GM21576 (cell line): ENCODE measurements around the gene CCDC85C.

Source experiments
- ATAC-seq: cut with Tn5 transposase; IDR thresholded peaks from one replicate; pipeline ENCODE4 v1.9.1; 2021; ENCODE audit warnings: mild to moderate bottlenecking, moderate library complexity; ENCODE audit not compliant: unreplicated experiment

Gene CCDC85C

DNA sequence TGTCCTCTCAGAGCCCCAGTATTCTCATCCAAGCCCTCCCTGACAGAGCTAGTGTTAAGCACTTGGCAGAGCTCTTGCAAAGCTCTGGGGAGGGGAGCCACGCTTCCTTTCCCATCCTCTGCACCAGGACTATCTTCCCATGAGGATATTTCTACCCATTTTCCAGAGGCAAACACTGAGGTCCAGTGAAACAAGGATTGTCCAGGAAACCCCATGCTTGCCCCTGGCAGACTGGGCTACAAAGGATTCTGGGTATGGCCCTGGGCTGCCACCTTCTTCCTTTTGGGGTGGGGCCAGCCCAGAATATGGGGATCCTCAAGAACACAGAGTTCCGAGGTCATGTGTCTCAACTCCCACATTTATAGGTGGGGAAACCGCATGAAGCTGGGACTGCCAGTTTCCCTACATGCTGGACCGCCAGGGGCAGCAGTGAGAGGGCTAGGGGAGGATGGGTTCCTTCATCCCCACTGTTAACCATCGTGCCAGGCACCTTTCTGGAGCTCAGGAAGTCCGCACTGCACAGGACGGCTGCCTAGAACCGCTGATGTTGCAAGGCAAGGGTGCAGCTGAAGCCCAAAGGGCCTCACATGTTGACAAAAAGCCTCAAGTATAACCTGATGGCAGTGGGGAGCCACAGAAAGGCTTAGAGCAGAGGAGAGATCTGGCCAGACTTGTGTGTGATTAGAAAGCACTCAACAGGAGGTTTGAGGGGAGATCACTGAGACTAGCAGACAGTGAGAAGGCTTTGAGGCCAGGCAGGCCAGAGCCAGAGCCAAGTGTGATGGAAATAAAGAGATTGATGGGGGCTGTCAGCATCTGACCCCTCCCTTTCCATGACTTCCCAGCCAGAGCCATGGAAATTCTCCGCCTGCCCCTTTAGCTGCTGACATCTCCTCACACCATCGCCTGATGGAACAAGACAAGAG, 5.5 kb upstream of the CCDC85C start:
- ATAC-seq, result no peak

- no peak for ATAC-seq
Observed at GRCh38 chr14:99608591-99608990, 4.6 kb upstream of the CCDC85C start.

DNA sequence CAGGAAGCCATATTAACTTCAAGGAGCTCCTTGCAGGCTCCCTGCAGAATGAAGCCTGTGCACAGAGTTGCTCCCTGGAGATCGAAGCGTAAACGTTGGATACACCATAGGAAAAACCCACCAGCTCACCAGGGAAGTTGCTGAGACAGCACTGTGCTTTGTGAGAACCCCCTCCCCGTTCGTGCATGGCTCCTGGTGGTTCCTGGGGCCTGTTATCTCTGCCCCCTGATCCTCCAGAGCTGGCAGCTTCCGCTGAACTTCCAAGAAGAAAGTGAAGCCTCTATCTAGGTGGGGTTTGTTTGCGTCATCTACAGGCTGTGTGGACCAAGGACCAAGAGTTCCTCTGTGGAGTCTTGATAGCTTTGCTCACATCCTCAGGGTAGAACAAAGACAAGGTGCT, 2.4 kb upstream of the CCDC85C start:
- ATAC-seq, result no peak

DNA sequence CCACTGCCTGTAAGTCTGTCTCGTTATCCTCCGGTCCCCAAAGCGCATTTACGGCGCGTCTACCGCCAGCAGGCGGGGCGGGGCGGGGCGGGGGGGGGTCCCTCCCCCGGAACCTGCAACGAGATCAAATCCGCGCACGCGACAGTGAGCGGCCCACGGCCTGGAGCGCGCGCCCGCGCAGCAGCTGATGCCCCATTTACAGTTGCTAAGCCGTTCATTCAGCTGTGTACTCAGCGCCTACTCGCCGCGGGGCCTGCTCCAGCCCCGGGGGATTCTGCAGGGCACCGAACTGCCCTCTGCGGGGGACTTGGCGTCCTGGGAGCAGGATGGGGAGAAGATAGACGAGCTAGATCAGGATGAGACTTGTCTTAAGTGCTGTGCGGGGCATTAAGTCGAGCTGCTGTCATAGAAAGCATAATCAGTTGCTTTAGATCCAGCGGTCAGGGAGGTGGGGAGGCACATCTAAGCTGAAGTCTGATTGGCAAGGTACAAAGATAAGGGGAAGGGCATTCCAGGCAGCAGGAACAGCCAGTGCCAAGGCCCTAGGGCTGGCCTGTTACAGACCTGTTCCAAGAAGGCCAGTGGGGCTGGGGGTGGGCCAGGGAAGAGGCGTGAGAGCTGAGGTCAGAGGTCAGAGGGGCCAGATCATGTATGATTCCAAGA, 1.4 kb upstream of the CCDC85C start:
- no peak for ATAC-seq

GRCh38 chr14:99604766-99605298, 825 bp upstream of the CCDC85C start:
- peak; percentile 10 for ATAC-seq

GRCh38 chr14:99604278-99604765, 315 bp upstream of the CCDC85C start:
- peak; percentile 89 for ATAC-seq

GRCh38 chr14:99602788-99603415, 1.1 kb downstream of the CCDC85C start:
- no peak for ATAC-seq

GRCh38 chr14:99602054-99602787, 1.8 kb downstream of the CCDC85C start:
- no peak for ATAC-seq

GRCh38 chr14:99601361-99601831, 2.6 kb downstream of the CCDC85C start:
- no peak for ATAC-seq

- no peak for ATAC-seq
Observed at GRCh38 chr14:99600232-99600888, 3.6 kb downstream of the CCDC85C start.

DNA sequence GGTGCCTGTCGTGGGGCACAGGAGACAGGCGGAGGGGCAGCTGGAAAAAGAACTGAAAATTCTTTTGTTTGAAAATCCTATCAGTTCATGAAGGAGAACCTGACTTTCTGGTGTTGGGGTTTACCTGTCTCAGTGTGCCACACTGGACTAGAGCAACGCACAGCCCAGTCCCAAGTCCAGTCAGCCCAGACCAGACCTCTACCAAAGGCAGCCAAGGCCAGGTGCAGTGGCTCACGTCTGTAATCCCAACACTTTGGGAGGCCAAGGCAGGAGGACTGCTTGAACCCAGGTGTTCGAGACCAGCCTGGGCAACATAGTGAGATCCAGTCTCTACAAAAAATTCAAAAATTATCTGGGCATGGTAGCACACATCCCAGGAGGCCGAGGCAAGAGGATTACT, 4.6 kb downstream of the CCDC85C start:
- no peak for ATAC-seq

DNA sequence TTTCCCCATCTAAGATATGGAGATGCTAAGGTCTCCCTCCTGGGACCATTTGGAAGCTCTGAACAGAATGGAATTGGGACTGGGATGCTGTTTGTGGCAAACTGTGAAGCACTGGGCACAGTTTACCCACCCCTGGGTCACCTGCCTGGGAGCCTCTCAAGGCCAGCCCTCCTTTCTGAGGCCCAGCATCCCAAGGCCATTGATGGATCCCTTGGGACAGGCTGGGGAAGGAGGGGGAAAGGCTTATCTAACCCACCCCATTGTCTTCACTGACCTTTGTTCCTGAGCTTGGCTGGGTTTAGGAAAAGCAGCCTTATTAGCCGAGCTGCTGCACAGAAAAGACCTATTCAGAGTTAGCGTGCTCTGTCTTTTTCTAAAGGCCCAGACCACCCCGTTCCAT, 5.2 kb downstream of the CCDC85C start:
- ATAC-seq, result no peak

GRCh38 chr14:99597911-99598600, 6.0 kb downstream of the CCDC85C start:
- ATAC-seq, result no peak

DNA sequence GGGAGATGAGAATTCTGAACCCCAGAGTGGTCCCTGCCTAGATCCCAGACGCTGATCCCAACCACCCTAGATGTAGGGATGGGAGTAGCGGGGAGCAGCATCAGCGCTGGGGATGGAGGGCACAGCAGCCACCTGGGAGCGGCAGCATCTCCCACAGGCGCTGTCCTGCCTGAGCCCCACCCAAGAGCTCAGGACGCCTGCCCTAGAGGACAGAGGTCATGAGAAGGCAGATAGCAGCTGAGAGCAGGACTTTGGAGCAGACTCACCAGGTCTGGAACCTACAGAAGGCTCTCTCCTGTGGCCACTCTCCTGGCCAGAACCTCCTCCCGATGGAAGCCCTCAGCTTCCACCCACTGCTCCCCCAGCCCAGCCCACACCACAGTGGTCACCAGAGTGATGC, 7.2 kb downstream of the CCDC85C start:
- no peak for ATAC-seq

- ATAC-seq, result no peak
Observed at GRCh38 chr14:99596071-99596627, 7.9 kb downstream of the CCDC85C start.

GRCh38 chr14:99595524-99595923, 8.5 kb downstream of the CCDC85C start:
- ATAC-seq, result no peak

- ATAC-seq, result peak; percentile 92
Observed at GRCh38 chr14:99595034-99595433, 9.0 kb downstream of the CCDC85C start.

DNA sequence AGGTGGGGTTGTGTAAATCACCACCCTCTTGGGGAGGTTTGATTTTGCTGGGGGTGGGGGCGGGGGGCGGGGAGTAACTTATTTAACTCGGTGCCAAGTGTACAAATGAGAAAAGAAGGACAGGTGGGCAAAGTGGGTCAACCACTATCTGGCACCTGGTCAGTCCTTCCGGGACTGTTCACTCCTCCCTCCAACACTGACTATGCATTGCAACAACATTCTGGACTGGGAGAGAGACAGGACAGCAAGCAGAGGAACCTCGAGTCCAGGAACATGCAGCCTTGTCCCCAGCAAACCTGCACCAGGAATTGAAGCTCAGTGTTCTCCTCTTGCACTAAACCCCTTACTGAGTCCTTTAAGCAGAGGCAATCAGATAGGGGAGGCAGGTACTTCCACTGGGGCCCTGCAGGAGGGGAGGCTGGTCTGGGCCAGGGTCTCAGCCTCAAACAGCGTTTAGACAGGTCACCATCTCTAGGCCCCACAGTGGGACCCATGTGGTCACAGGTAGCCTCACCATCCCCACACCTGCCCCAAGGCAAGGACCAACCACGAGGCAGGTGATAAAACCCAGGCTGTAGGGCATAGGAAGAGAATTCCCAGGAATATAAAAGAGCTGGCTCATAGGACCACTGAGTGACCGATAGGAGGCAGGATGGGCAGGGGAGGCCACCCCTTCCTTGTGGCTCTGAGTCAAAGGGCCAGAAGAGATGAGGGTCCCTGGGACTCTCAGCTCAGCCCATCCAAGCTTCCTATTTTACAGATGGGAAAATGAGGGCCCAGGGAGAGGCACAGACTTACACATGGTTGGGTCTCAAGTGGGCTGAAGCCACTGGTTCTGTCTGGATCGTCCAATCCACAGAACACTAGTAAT, 9.8 kb downstream of the CCDC85C start:
- no peak for ATAC-seq
